NCI-H146 (cell line): ENCODE data around the gene PAQR4.
"Not testable (repeated sequence)": the region's sequence is repeated elsewhere in the genome, so short reads cannot be mapped to it uniquely, and the experiment has no call there.

Experiments
- DNase-seq: peaks from one replicate; lab custom pipeline; 2025; lab: John Stamatoyannopoulos, UW

The PAQR4 gene

DNA sequence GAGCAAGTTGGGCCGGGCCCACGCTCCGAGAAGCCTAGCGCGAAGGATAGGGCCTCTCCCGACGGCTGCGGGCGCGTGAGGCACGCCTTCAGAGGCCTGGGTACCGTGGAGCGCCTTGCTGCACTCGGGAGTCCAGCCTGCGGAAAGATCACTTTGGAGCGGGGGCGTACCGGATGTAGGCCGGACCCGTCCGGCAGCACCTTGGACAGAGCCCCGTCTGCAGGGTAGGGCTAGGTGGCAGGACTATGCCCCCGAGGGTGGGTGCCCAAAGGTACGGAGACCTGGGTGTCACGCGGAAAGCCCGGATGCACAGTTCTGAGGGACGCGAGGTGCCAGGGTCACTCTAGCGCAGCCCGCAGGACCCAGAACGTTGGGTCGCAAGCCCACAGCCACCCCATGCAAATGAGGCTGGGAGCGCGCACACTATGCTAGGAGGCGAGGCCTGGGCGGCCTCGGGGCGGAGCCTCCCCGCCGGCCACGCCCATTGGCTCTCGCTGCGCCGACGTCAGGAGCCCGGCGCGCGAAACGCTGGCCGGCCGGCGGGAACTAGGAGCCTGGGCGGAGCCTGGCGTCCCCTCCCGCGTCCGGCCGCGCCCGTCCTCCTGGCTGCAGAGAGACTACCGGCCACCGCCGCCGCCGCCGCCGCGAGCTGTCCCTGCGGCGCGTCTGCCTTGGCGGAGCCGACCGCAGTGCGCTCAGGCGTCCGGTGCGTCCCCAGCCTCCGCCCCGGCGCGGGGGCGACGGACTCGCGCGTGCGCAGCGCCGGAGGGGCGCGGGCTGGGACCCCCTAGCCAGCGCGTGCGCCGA, at the start of gene PAQR4:
Gene PAQR4 (plus strand): TSS at position 611 of the 807 bp plus-strand sequence. CDS start 327 bp downstream, outside the sequence.
- DNase-seq: peak; percentile 94

DNA sequence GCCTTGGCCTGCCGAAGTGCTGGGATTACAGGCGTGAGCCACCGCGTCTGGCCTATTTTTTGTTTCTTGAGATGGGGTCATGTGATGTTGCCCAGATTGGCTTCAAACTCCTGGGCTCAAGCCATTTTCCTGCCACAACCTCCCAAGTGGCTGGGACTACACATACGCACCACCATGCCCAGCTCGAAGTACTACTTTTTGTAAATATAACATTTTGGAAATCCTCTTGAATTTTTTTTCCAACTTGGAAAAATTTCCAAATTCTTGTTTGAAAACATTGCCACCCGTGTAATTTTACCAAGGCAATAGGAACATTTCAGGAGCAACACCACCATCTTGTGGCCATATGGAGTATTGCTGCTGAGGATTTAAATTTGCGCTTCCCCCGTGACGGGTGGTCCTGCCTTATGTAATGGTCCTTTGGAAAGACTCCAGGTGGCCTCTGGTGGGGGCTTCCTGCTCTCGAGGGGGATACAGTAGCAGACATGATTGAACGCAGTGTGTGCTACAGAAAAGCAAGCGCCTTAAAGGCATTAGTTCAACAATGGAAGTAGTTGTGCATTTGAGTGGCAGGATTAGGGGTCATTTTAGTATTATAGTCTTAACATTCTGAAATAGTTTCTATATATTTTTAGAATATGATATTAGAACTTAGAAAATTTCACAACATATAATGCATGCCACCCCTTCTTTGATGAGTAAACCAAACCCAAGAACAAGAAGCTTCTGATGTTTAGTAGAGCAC, 49.5 kb upstream of the PAQR4 start:
- peak; percentile 54 for DNase-seq

DNA sequence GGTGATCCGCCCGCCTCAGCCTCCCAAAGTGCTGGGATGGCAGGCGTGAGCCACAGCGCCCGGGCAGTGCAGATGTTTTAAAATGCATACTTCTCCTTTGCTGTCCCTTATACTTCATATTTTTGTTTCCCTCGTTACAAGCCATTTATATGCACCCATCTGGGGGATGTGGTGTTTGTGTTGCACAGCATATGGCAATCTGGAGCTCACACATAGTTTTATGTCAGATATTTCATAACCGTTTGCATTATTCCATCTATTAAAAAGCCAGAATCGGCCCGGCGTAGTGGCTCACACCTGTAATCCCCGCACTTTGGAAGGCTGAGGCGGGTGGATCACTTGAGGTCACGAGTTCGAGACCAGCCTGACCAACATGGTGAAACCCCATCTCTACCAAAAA, 45.7 kb upstream of the PAQR4 start:
- DNase-seq: no peak

DNA sequence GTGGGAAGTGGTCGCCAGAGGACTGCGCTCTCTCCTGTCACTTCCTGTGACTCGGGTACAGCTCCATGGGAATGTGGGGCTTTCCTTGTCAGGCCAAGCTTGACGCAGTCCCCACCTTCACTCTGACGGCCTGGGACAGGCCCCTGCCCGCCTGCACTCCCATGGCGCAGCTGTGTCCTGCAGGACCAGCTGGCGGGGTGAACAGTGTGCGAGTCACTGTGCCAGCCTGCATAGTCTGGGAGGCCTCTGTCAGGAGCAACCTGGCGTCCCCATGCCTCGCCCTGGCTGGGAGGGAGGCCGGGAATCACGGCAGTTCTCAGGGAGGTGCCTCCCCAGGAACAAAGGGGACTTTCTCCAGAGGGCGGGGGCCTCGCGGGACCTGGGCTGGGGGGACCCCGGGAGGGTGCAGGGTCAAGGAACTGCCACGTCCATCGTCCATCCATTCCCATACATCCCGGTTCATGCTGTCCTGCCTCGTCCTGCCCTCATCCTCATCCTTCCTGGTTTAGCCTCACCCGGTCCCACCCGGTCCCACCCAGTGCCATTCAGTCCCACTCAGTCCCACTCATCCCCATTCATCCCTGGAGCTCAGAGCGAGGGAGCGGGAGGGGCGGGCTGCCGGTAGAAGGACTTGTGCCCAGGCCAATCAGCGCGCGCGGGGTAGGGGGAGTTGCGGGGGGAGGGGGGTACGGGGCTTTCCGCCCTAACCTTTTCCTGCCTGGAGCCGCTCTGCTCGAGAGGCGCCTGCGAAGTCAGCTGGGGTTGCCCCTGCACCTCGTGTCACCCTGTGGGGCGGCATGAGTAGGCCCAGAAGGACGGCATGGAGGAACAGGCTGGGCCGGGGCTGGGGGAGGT, 44.0 kb upstream of the PAQR4 start:
- no peak for DNase-seq

DNA sequence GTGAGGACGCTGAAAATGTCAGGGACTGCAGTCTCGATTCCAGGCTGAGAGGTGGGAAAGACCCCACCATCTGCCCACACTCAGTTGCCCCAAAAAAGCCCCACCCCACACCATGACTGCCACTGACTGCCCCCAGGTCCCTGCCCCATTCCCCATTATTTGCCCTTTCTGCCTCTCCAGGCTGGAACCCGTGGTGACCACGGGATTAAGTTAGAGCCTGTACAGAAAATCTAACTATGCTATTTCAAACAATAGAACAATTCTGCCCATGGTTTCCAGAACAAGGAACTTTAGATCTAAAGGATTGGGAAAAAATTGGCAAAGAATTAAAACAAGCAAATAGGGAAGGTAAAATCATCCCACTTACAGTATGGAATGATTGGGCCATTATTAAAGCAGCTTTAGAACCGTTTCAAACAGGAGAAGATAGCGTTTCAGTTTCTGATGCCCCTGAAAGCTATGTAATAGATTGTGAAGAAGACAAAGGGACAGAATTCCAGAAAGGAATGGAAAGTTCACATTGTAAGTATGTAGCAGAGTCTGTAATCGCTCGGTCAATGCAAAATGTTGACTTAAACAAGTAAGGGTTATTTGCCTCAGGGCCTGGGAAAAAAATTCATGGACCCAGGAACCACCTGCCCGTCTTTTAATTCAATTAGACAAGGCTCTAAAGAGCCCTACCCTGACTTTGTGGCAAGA, 43.0 kb upstream of the PAQR4 start:
- peak; percentile 76 for DNase-seq

DNA sequence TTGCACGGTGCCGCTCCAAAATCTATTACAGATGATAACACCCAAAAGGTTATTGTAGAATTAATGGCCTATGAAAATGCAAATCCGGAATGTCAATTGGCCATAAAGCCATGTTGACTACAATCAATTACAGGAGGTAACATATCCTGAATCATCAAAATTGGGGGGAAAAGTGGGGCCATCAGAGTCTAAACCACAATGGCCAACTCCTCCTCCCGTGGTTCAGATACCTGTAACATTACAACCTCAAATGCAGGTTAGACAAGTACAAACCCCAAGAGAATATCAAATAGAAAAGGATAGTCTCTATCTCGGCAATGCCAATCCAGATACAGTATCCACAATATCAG, 42.5 kb upstream of the PAQR4 start:
- DNase-seq: no peak

DNA sequence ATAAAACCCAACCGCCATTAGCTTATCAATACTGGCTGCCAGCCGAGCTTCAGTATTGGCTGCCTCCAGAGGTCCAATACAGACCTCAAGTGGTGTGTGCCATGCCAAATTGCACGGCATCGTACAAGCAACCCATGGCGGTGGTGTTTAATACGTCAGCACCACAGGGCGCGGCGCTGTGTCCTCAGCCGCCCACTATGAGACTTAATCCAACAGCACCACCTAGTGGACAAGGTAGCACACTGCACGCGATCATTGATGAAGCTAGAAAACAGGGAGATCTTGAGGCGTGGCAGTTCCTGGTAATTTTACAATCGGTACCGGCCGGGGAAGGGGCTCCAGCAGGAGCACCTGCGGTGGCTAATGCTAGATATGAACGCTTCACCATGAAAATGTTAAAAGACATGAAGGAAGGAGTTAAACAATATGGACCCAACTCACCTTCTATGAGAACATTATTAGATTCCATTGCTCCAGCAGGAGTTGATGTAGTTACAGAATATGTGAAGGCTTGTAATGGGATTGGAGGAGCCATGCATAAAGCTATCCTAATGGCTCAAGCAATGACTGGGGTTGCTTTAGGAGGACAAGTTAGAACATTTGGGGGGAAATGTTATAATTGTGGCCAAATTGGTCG, 42.0 kb upstream of the PAQR4 start:
- DNase-seq: peak; percentile 91

DNA sequence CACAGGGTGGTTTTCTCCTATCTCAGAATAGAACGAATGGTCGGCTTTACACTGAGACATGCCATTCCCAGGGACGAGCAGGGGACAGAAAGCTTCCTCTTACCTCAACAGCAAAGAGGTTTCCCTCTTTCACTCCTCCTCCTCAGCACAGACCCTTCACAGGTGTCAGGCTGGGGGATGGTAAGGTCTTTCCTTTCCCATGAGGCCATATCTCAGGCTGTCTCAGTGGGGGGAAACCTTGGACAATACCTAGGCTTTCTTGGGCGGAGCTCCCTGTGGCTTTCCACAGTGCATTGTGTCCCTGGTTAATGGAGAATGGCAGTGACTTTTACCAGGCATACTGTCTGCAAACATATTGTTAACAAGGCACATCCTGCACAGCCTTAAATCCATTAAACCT, 41.0 kb upstream of the PAQR4 start:
- not testable (repeated sequence) for DNase-seq

DNA sequence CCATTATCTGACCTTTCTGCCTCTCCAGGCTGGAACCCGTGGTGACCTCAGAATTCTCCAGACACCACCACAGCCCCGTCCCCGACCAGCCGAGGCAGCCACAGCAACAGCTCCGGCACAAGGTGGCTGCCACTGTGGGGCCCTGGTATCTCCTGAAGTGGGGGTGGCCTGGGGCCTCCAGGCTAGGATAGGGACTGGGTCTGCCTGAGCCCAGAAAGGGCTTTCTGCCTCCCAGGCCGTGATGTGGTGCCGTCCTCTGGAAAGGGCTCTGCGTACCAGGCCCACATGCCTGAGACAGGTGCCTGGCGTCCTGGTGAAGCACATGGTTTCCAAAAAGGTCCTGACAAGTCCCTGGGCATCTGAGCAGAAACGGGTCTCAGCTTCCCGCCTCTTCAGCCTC, 40.4 kb upstream of the PAQR4 start:
- no peak for DNase-seq

DNA sequence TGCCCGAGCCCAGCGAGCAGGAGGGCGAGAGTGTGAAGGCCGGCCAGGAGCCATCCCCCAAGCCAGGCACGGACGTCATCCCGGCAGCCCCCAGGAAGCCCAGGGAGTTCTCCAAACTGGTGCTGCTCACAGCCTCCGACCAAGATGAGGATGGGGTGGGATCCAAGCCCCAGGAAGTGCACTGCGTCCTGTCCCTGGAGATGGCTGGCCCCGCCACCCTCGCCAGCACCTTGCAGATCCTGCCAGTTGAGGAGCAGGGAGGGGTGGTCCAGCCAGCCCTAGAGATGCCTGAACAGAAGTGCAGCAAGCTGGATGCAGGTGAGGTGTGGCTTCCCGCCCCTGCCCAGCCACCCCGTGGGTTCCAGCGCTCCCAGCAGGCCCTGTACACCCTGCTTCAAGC, 39.5 kb upstream of the PAQR4 start:
- DNase-seq: no peak

DNA sequence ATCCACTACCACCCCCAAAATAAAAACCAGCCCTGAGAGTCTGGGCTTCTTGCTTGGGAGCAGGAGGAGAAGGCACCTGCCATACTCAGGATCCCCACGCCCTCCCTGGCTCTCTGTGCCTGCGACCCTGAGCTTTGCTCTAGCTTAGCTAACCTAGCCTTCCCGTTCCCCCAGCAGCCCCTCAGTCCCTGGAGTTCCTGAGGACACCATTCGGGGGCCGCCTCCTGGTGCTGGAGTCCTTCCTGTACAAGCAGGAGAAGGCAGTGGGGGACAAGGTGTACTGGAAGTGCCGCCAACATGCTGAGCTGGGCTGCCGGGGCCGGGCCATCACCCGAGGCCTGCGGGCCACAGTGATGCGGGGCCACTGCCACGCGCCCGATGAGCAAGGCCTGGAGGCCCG, 38.9 kb upstream of the PAQR4 start:
- no peak for DNase-seq

DNA sequence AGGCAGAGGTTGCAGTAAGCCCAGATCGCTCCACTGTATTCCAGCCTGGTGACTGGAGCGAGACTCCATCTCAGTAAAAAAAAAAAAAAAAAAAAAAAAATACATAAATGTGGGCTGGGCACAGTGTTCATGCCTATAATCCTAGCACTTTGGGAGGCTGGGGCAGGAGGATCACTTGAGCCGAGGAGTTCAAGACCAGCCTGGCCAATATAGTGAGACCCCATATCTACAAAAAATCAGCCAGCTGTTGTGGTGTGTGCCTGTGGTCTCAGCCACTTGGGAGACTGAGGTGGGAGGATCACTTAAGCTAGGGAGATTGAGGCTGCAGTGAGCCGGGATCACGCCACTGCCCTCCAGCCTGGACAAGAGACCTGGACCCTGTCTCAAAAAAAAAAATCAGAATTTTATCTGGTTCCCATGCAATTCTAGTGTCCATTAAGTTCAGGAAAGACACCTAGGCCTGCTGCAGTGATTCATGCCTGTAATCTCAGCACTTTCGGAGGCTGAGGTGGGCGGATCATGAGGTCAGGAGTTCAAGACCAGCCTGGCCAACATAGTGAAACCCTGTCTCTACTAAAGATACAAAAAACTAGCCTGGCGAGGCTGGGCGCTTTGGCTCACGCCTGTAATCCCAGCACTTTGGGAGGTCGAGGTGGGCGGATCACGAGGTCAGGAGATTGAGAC, 37.8 kb upstream of the PAQR4 start:
- DNase-seq: not testable (repeated sequence)

DNA sequence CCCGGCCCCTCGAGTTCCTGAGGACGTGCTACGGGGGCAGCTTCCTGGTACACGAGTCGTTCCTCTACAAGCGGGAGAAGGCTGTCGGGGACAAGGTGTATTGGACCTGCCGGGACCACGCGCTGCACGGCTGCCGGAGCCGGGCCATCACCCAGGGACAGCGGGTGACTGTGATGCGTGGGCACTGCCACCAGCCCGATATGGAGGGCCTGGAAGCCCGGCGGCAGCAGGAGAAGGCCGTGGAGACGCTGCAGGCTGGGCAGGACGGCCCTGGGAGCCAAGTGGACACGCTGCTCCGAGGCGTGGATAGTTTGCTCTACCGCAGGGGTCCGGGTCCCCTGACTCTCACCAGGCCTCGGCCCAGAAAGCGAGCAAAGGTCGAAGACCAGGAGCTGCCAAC, 36.0 kb upstream of the PAQR4 start:
- DNase-seq: no peak

DNA sequence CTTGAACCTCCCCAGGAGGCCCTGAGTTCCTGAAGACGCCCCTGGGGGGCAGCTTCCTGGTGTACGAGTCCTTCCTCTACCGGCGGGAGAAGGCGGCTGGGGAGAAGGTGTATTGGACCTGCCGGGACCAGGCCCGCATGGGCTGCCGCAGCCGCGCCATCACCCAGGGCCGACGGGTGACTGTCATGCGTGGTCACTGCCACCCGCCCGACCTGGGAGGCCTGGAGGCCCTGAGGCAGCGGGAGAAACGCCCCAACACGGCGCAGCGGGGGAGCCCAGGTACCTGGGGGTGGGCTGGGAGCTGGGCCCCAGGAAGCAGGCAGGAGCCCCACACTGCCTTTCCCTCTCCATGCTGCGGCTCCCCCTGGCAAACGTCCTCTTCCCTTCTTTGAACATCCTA, 35.4 kb upstream of the PAQR4 start:
- DNase-seq: no peak

DNA sequence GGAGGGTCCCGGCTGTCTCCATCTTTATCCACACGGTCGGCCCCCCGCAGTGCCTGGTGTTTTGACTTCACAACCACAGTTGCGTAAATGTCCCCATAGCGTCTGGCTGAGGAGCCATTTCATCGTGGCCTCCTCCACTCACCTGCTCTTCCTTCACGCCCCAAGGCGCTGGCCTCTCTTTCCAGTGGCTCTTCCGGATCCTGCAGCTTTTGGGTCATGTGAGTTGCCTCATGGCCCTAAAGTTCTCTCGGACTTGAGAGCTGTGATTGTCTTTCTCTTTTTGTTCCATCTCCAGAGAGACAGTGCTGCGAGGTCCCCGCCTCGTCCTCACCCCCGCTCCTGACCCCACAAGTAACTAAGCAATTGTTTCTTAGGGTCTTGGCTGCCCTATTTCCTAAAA, 34.7 kb upstream of the PAQR4 start:
- DNase-seq: no peak

DNA sequence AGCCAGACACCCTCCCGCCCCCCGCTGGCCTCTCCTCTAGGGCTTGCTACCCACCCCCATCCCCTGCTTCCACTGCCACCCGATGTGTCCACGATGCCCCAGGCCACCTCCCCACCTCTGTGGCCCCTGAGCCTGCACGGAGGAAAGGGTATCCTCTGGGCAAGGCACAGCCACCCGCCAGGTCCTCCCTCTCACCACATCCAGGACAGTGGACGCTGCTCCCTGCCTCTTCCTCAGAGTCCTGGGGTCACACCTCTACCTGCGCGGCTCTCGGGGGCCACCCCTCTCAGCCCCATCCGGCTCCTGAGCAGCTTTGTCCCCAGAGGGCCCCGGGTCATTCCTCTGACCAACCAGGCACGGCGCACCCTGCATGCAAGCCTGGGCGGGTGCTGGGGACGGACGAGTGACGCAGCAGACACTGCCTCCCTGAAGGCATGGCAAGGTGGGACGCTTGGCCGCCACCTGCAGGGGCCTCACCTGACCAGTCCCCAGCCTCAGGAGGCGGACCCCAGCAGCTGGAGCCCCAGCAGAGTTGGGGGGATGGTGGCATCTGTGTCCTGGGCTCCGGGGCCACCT, 32.6 kb upstream of the PAQR4 start:
- no peak for DNase-seq

DNA sequence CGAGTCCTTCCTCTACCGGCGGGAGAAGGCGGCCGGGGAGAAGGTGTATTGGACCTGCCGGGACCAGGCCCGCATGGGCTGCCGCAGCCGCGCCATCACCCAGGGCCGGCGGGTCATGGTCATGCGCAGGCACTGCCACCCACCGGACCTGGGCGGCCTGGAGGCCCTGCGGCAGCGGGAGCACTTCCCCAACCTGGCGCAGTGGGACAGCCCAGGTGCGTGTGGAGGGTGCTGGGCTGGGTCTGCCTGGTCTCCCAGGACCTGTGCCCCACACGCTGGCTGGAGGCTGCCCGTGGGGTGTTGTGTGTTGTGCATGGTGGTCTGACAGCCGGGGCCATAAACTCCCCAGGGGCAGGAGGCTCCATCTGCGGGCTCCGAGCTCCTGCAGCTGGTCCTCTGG, 32.0 kb upstream of the PAQR4 start:
- no peak for DNase-seq

DNA sequence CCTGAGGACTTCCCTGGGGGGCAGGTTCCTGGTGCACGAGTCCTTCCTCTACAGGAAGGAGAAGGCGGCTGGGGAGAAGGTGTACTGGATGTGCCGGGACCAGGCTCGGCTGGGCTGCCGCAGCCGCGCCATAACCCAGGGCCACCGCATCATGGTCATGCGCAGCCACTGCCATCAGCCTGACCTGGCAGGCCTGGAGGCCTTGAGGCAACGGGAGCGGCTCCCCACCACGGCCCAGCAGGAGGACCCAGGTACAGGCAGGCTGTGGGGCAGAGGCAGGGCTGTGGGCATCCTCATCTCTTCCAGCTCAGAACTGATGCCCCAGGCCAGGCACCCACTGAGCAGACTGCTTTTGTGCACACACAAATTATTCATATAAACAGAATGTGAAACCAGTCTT, 30.9 kb upstream of the PAQR4 start:
- DNase-seq: peak; percentile 41

DNA sequence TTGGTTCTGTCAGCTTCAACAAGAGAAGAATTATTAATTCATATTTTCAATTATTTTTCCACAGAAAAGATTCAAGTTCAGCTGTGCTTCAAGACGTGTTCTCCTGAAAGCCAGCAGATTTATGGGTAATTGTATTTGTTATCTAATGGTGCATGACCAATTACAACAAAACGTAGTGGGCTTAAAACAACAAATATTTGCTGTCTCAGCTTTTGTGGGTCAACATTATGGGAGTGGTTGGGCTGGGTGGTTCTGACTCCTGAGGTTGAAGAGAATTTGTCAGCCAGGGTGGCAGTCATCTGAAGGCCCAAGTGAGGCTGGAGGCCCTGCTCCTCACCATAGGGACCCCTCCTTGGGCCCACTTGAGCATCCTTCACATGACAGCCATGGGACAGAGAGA, 29.2 kb upstream of the PAQR4 start:
- no peak for DNase-seq

DNA sequence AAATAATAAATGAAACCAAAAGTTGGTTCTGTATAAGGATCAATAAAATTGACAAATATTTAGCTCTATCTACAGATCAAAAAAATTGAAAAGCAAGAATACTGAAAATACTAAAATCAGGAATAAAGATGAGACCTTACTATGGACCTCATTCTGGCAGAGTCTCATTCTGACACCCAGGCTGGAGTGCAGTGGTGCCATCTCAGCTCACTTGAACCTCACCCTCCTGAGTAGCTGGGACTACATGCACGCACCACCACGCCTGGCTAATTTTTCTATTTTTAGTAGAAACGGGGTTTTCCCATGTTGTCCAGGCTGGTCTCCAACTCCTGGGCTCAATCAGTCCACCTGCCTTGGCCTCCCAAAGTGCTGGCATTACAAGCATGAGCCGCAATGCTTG, 27.1 kb upstream of the PAQR4 start:
- no peak for DNase-seq

DNA sequence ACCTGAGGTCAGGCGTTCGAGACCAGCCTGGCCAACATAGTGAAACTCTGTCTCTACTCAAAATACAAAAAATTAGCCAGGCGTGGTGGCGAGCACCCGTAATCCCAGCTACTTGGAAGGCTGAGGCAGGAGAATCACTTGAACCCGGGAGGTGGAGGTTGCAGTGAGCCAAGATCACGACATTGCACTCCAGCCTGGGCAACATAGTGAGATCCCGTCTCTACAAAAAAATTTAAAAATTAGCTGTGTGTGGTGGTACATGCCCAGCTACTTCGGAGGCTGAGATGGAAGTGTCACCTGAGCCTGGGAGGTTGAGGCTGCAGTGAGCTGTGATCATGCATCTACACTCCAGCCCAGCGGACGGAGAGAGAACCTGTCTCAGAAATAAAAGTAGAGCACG, 25.4 kb upstream of the PAQR4 start:
- not testable (repeated sequence) for DNase-seq
